Keratinocyte (primary cell): Measurements from ENCODE around the gene SBNO2.

ENCODE experiments used
- CTCF ChIP-seq, 3 experiments: IDR thresholded peaks in 1 of 3; conservative IDR thresholded peaks in 1 of 3; optimal IDR thresholded peaks in 1 of 3; 2 replicates in 2 of 3; 3 replicates in 1 of 3; pipeline versions ENCODE3 to v1.5.1; 2011; ENCODE audit warnings: low read length in 3 of 3, mild to moderate bottlenecking in 3 of 3, moderate library complexity in 2 of 3, control low read depth in 1 of 3, inconsistent platforms in 1 of 3; ENCODE audit not compliant: insufficient read depth in 2 of 3; ENCODE audit errors: extremely low read depth in 1 of 3
- EZH2 ChIP-seq: IDR thresholded peaks from one replicate; pipeline ENCODE4 v1.6.1; 2012; ENCODE audit warnings: inconsistent platforms, mild to moderate bottlenecking, low read length, moderate library complexity

DNA sequence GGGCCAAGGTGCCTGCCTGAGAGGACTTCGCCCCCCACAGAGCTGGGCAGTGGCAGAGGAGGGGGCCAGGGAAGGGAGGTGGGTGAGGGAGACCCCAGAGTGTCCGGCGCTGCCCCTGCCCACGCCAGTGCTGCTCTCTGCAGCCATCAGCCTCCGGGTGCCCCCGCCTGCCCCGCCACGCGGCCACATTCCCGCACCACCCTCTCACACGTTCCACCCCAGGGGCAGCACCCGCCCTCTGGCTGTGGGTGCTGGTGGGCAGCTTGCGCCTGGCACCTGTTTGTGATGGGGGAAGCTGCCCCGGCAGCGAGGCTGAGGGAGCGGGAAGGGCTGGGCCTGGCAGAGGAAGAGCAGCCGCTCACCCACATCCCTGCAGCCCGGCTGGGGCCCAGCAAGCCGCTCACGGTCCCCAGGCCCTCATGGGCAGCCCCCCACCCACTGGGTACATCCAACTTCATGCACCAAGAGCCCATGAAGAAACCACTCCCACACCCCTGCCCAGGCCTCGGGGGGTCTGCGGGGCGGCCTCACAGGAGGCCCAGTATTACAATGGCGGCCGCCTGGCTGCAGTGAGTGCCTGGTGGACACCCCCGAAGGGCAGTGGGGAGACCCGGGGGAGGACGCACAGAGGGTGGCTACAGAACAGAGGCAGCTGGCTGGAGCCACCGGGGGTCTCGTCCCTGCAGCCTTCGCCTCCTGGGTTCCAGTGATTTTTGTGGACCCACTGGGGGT is 14.0 kb downstream of the SBNO2 start:
- TF ChIP-seq CTCF (optimal IDR thresholded peaks at IDR 0.05 in 1 of 3, IDR thresholded peaks at IDR 0.05 in 1 of 3, conservative IDR thresholded peaks at IDR 0.05 in 1 of 3; ENCODE audit: extremely low read depth in 1 of 3, insufficient read depth in 2 of 3, low read length in 3 of 3), result no peak
- TF ChIP-seq EZH2, result no peak
